WTC11 (cell line): ENCODE data around the gene TRNP1. TPM values are rescaled to one million over a fixed set of nuclear protein-coding genes. Genes with fewer than 3 reads are reported as not detected.

Experiments
- ATAC-seq: fragments of 200-7000 bp; cut with Tn5 transposase; 2 replicates; pipeline ENCODE4 v1.10.0; 2021; ENCODE audit warnings: mild to moderate bottlenecking, moderate library complexity
- CTCF ChIA-PET: fragments of 300-600 bp; sonication (Branson Sonifier 250); formaldehyde crosslinking; loops from one replicate; lab custom pipeline; 2021; ENCODE audit warnings: antibody characterized with exemption; lab: Charles Lee
- POLR2A ChIA-PET: fragments of 350-600 bp; sonication (Branson Sonifier 250); formaldehyde crosslinking; loops from one replicate; lab custom pipeline; 2021; ENCODE audit warnings: antibody characterized with exemption; lab: Charles Lee
- DNase-seq: peaks from one replicate; pipeline ENCODE4 v3.0.0; 2021; ENCODE audit warnings: low spot score
- H3K27ac Mint-ChIP-seq: 2 replicates; pipeline ENCODE4 v1.8.0; 2021; ENCODE audit warnings: mixed read lengths
- H3K27me3 Mint-ChIP-seq: 2 replicates; pipeline ENCODE4 v1.8.0; 2021; ENCODE audit warnings: low read depth, mild to moderate bottlenecking, moderate library complexity, mixed read lengths
- H3K36me3 Mint-ChIP-seq: 2 replicates; pipeline ENCODE4 v1.8.0; 2021; ENCODE audit warnings: mixed read lengths
- H3K4me1 Mint-ChIP-seq: 2 replicates; pipeline ENCODE4 v1.8.0; 2022; ENCODE audit warnings: mixed read lengths
- H3K4me3 Mint-ChIP-seq: 2 replicates; pipeline ENCODE4 v1.8.0; 2021; ENCODE audit warnings: mild to moderate bottlenecking, moderate library complexity, mixed read lengths
- H3K9me3 Mint-ChIP-seq: 2 replicates; pipeline ENCODE4 v1.8.0; 2021; ENCODE audit warnings: mixed read lengths
- ELF4 ChIP-seq: sonication (generic); formaldehyde crosslinking; IDR thresholded peaks from 2 replicates; pipeline ENCODE4 v1.8.1; 2022; ENCODE audit warnings: low read depth, mild to moderate bottlenecking, moderate library complexity, missing genetic modification reagents
- GTF2I ChIP-seq: fragments of 250-450 bp; sonication (Bioruptor Pico); conservative IDR thresholded peaks from 2 replicates; pipeline ENCODE4 v1.4.0; 2021; ENCODE audit warnings: mild to moderate bottlenecking
- PRRX2 ChIP-seq: fragments of 250-450 bp; sonication (Bioruptor Pico); IDR thresholded peaks from 2 replicates; pipeline ENCODE4 v1.8.0; 2021; ENCODE audit warnings: mild to moderate bottlenecking
- SOX15 ChIP-seq: fragments of 250-450 bp; sonication (Bioruptor Pico); IDR thresholded peaks from 2 replicates; pipeline ENCODE4 v1.9.0; 2021; ENCODE audit warnings: mild to moderate bottlenecking
- SP1 ChIP-seq: sonication (generic); formaldehyde crosslinking; conservative IDR thresholded peaks from 2 replicates; pipeline ENCODE4 v1.8.1; 2022; ENCODE audit warnings: missing genetic modification reagents
- TCF7 ChIP-seq: sonication (generic); formaldehyde crosslinking; IDR thresholded peaks from 2 replicates; pipeline ENCODE4 v1.8.0; 2022; ENCODE audit warnings: mild to moderate bottlenecking, low read depth, missing genetic modification reagents, moderate library complexity
- ZBTB21 ChIP-seq: sonication (generic); formaldehyde crosslinking; IDR thresholded peaks from 2 replicates; pipeline ENCODE4 v1.8.1; 2023; ENCODE audit warnings: mild to moderate bottlenecking, missing genetic modification reagents, borderline replicate concordance
- ZNF121 ChIP-seq: sonication (generic); formaldehyde crosslinking; IDR thresholded peaks from 2 replicates; pipeline ENCODE4 v1.8.0; 2023; ENCODE audit warnings: missing genetic modification reagents
- ZNF396 ChIP-seq: fragments of 250-450 bp; sonication (Bioruptor Pico); IDR thresholded peaks from 2 replicates; pipeline ENCODE4 v1.8.0; 2021; ENCODE audit warnings: mild to moderate bottlenecking, moderate library complexity, borderline replicate concordance
- total RNA-seq: library from RNA; stranded (reverse); gene quantifications from 3 replicates; pipeline ENCODE4 v1.2.3, GENCODE V29; 2021
- TF ChIP-seq, protein P1 (sequence below): sonication (generic); formaldehyde crosslinking; IDR thresholded peaks from 2 replicates; pipeline ENCODE4 v1.8.1; 2022; ENCODE audit warnings: low read depth, missing genetic modification reagents, borderline replicate concordance
- TF ChIP-seq, protein P2 (sequence below): fragments of 250-450 bp; sonication (Bioruptor Pico); conservative IDR thresholded peaks from 2 replicates; pipeline ENCODE4 v1.9.0; 2021; ENCODE audit warnings: mild to moderate bottlenecking
- TF ChIP-seq, protein P3 (sequence below): sonication (generic); formaldehyde crosslinking; IDR thresholded peaks from 2 replicates; pipeline ENCODE4 v1.8.0; 2023; ENCODE audit warnings: missing genetic modification reagents
- TF ChIP-seq, protein P4 (sequence below): sonication (generic); formaldehyde crosslinking; IDR thresholded peaks from 2 replicates; pipeline ENCODE4 v1.8.1; 2023; ENCODE audit warnings: mild to moderate bottlenecking, missing genetic modification reagents, borderline replicate concordance
- TF ChIP-seq, protein P5 (sequence below): sonication (generic); formaldehyde crosslinking; IDR thresholded peaks from 2 replicates; pipeline ENCODE4 v1.8.1; 2022; ENCODE audit warnings: missing genetic modification reagents, borderline replicate concordance

Gene TRNP1
- total RNA-seq, 1 experiment from 2014 or later, result 37.6 TPM

DNA sequence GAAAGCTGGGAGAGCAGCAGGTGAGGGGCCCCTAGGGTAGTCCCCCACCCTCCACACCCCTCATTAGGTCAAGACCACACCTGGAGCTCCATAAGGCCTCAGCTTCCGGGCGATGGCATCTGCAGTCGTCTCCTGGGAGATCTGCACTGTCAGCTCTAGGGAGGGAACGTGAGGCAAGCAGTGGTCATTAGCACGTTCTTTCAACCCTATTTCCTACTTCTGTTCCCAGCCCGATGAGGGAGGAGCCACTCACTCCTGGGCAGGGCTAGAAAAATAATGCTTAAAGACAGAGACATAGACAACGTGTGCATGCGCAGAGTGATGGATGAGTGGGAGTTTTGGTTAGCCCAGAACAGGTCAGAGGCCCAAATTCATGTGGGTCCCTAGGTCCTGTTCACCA, 42.9 kb upstream of the TRNP1 start:
- TF ChIP-seq ZNF396 (CRISPR knock-in tag) (no peak), GTF2I (CRISPR knock-in tag) (no peak), ELF4 (CRISPR knock-in tag) (no peak), ZNF121 (CRISPR knock-in tag) (no peak)
- TF ChIP-seq, protein P1, sequence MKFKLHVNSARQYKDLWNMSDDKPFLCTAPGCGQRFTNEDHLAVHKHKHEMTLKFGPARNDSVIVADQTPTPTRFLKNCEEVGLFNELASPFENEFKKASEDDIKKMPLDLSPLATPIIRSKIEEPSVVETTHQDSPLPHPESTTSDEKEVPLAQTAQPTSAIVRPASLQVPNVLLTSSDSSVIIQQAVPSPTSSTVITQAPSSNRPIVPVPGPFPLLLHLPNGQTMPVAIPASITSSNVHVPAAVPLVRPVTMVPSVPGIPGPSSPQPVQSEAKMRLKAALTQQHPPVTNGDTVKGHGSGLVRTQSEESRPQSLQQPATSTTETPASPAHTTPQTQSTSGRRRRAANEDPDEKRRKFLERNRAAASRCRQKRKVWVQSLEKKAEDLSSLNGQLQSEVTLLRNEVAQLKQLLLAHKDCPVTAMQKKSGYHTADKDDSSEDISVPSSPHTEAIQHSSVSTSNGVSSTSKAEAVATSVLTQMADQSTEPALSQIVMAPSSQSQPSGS, result no peak
- TF ChIP-seq, protein P2, sequence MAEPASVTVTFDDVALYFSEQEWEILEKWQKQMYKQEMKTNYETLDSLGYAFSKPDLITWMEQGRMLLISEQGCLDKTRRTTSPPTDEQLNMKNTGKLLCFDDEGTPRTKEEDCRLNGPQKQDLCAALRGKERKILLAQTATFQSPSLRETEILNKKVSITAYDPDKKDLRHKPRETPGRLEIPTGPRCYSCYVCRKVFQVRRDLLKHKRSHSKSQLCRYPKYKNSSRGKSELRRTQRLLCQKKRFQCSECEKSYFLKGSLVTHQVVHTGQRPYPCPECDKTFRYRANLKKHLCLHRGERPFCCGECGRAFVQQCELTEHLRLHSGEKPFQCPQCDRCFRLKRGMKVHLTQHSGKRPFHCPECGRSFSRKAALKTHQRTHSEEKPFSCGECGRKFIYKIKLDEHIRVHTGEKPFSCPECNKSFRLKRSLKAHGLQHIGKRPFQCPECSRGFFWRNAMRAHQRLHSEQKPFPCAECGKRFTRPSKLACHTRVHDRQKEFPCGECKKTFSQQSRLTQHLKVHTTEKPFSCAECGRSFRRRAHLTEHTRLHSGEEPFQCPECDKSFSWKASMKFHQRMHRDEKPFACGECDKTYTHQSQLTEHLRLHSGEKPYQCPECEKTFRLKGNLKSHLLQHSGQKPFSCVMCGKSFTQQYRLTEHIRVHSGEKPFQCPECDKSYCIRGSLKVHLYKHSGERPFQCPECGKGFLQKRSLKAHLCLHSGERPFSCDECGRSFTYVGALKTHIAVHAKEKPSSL, result no peak
- TF ChIP-seq, protein P3, sequence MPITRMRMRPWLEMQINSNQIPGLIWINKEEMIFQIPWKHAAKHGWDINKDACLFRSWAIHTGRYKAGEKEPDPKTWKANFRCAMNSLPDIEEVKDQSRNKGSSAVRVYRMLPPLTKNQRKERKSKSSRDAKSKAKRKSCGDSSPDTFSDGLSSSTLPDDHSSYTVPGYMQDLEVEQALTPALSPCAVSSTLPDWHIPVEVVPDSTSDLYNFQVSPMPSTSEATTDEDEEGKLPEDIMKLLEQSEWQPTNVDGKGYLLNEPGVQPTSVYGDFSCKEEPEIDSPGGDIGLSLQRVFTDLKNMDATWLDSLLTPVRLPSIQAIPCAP (CRISPR knock-in tag), result no peak
- ChIA-PET CTCF (no interaction called here), POLR2A (interaction anchor here (0.7 kb wide), 1 partner anchor 27 kb away, joined by 4 read pairs; no protein-coding TSS in a partner anchor)
- Mint-ChIP-seq H3K27me3 (no peaks in the 10 kb centered on the region), H3K27ac (no peak overlapping the region), H3K9me3 (no peaks in the 10 kb centered on the region), H3K4me3 (no peak overlapping the region), H3K4me1 (no peaks in the 10 kb centered on the region), H3K36me3 (peaks cover 27% of the 10 kb centered on the region)
- ATAC-seq, result no peak
- DNase-seq, result no peak

DNA sequence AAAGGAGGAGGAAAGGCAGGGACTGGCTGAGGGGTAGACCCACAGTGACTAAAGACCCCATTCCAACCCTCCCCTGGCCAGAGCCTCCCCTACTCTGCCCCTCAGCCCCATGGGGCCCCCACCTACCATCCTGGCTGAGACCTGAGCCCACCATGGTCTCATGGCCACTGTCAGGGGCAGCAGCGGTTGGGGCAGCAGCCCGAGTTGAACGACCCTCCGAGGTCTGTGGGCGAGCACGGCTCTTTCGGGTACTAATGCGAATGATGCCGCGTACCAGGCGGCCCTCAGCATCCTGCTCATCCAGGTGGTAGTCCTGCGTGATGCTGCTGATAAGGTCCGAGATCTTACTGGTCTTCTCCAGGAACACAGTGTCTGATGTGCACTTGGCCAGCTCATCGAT, 42.3 kb upstream of the TRNP1 start:
- no peak for DNase-seq
- no peak for ATAC-seq
- ChIA-PET CTCF (interaction anchor here (0.5 to 1.0 kb wide), 2 partner anchors 9 to 16 kb away, joined by 3 read pairs; partner anchors contain the start of gene KDF1), POLR2A (no interaction called here)
- H3K4me1 Mint-ChIP-seq, result no peaks in the 10 kb centered on the region
- TF ChIP-seq GTF2I (CRISPR knock-in tag) (no peak), SOX15 (CRISPR knock-in tag) (no peak), TCF7 (CRISPR knock-in tag) (no peak), SP1 (CRISPR knock-in tag) (no peak), PRRX2 (CRISPR knock-in tag) (no peak), ZBTB21 (CRISPR knock-in tag) (no peak)
- TF ChIP-seq, protein P4, sequence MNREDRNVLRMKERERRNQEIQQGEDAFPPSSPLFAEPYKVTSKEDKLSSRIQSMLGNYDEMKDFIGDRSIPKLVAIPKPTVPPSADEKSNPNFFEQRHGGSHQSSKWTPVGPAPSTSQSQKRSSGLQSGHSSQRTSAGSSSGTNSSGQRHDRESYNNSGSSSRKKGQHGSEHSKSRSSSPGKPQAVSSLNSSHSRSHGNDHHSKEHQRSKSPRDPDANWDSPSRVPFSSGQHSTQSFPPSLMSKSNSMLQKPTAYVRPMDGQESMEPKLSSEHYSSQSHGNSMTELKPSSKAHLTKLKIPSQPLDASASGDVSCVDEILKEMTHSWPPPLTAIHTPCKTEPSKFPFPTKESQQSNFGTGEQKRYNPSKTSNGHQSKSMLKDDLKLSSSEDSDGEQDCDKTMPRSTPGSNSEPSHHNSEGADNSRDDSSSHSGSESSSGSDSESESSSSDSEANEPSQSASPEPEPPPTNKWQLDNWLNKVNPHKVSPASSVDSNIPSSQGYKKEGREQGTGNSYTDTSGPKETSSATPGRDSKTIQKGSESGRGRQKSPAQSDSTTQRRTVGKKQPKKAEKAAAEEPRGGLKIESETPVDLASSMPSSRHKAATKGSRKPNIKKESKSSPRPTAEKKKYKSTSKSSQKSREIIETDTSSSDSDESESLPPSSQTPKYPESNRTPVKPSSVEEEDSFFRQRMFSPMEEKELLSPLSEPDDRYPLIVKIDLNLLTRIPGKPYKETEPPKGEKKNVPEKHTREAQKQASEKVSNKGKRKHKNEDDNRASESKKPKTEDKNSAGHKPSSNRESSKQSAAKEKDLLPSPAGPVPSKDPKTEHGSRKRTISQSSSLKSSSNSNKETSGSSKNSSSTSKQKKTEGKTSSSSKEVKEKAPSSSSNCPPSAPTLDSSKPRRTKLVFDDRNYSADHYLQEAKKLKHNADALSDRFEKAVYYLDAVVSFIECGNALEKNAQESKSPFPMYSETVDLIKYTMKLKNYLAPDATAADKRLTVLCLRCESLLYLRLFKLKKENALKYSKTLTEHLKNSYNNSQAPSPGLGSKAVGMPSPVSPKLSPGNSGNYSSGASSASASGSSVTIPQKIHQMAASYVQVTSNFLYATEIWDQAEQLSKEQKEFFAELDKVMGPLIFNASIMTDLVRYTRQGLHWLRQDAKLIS (CRISPR knock-in tag), result no peak
- TF ChIP-seq, protein P5, sequence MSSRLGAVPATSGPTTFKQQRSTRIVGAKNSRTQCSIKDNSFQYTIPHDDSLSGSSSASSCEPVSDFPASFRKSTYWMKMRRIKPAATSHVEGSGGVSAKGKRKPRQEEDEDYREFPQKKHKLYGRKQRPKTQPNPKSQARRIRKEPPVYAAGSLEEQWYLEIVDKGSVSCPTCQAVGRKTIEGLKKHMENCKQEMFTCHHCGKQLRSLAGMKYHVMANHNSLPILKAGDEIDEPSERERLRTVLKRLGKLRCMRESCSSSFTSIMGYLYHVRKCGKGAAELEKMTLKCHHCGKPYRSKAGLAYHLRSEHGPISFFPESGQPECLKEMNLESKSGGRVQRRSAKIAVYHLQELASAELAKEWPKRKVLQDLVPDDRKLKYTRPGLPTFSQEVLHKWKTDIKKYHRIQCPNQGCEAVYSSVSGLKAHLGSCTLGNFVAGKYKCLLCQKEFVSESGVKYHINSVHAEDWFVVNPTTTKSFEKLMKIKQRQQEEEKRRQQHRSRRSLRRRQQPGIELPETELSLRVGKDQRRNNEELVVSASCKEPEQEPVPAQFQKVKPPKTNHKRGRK (CRISPR knock-in tag), result no peak
- TF ChIP-seq, all 79 proteins: peak for 0
- Mint-ChIP-seq H3K36me3 (peaks cover 22% of the 10 kb centered on the region), H3K4me3 (no peak overlapping the region), H3K9me3 (peaks cover 2% of the 10 kb centered on the region), H3K27me3 (no peaks in the 10 kb centered on the region), H3K27ac (0 out of 2 replicates have a peak overlapping the region, but pooled peaks have one; percentile 24)
